Measurements from ENCODE around the gene GPR146.

DNA sequence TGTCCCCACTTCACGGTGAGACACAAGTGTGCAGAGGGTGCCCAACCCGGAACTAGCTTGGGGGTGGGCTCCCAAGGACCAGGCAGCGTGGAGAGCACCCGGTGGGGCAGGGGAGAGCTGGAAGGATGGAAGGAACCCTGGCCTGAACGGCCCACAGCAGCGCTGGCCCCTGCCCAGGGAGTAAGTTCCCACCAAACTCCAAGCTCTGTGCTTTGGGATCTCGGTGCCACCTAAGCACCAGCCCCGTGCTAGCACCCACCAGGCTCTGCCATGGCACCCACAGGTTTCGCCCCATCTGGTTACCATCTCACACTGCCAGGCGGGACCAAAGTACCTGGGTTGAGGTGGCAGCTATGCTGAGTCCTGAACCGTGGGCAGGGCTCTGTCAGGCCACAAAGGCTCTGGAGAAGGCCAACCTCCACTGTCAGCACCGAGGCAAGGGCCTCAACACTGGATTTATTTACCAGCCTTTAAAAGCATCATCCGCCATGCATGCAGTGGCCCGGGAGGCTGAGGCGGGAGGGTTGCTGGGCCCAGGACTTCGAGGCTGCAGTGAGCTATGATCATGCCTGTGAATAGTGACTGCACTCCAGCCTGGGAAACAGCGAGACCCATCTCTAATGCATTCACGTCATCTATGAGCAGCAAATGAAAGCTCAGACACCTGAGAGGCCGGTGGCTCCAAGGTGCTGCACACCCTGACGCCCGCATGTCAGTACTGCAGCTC lies 59.6 kb downstream of the GPR146 start:
- TF ChIP-seq, protein P1, sequence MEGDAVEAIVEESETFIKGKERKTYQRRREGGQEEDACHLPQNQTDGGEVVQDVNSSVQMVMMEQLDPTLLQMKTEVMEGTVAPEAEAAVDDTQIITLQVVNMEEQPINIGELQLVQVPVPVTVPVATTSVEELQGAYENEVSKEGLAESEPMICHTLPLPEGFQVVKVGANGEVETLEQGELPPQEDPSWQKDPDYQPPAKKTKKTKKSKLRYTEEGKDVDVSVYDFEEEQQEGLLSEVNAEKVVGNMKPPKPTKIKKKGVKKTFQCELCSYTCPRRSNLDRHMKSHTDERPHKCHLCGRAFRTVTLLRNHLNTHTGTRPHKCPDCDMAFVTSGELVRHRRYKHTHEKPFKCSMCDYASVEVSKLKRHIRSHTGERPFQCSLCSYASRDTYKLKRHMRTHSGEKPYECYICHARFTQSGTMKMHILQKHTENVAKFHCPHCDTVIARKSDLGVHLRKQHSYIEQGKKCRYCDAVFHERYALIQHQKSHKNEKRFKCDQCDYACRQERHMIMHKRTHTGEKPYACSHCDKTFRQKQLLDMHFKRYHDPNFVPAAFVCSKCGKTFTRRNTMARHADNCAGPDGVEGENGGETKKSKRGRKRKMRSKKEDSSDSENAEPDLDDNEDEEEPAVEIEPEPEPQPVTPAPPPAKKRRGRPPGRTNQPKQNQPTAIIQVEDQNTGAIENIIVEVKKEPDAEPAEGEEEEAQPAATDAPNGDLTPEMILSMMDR (conservative IDR thresholded peaks at IDR 0.05 in 1 of 2, IDR thresholded peaks at IDR 0.05 in 1 of 2; ENCODE audit: low read depth in 1 of 2, low read length in 2 of 2) = no peak
- TF ChIP-seq EZH2 (IDR thresholded peaks at IDR 0.05; ENCODE audit: low read length, missing control alignments) = no peak
